NCI-H146 treated with DMSO at 0.1 percent for 48 hours (cell line): ENCODE results near the gene AKAP9.
"Not testable (repeated sequence)": the region's sequence is repeated elsewhere in the genome, so short reads cannot be mapped to it uniquely, and the experiment has no call there.

Experiments used
- DNase-seq: peaks from one replicate; lab custom pipeline; 2025; ENCODE audit not compliant: unreplicated experiment; lab: John Stamatoyannopoulos, UW

Gene AKAP9

GRCh38 chr7:91945476-91945875 lies 4.8 kb downstream of the AKAP9 start:
- DNase-seq, result no peak

GRCh38 chr7:91946549-91946948 lies 5.9 kb downstream of the AKAP9 start:
- no peak for DNase-seq

GRCh38 chr7:91947948-91948347 lies 7.3 kb downstream of the AKAP9 start:
- DNase-seq, result no peak

GRCh38 chr7:91949221-91950009 lies 8.8 kb downstream of the AKAP9 start:
- no peak for DNase-seq

GRCh38 chr7:91953618-91954017 lies 13.0 kb downstream of the AKAP9 start:
- DNase-seq, result no peak

- DNase-seq, result not testable (repeated sequence)
These were observed 15.8 kb downstream of the AKAP9 start for GRCh38 chr7:91956464-91956863.

GRCh38 chr7:91957232-91957631 lies 16.6 kb downstream of the AKAP9 start:
- DNase-seq, result no peak

GRCh38 chr7:91957823-91958222 lies 17.2 kb downstream of the AKAP9 start:
- no peak for DNase-seq

GRCh38 chr7:91959023-91959422 lies 18.4 kb downstream of the AKAP9 start:
- no peak for DNase-seq

GRCh38 chr7:91961816-91962215 lies 21.2 kb downstream of the AKAP9 start:
- DNase-seq, result no peak

- DNase-seq, result no peak
These were observed 21.8 kb downstream of the AKAP9 start for GRCh38 chr7:91962419-91962818.

GRCh38 chr7:91967513-91967912 lies 26.9 kb downstream of the AKAP9 start:
- DNase-seq, result not testable (repeated sequence)

- no peak for DNase-seq
These were observed 33.0 kb downstream of the AKAP9 start for GRCh38 chr7:91973639-91974038.

GRCh38 chr7:91974066-91974465 lies 33.4 kb downstream of the AKAP9 start:
- DNase-seq, result no peak

- DNase-seq, result no peak
These were observed 36.1 kb downstream of the AKAP9 start for GRCh38 chr7:91976743-91977142.

GRCh38 chr7:91979590-91979989 lies 38.9 kb downstream of the AKAP9 start:
- DNase-seq, result no peak

GRCh38 chr7:91982352-91982751 lies 41.7 kb downstream of the AKAP9 start:
- not testable (repeated sequence) for DNase-seq

- no peak for DNase-seq
These were observed 47.6 kb downstream of the AKAP9 start for GRCh38 chr7:91988213-91988612.

GRCh38 chr7:91993976-91994375 lies 53.3 kb downstream of the AKAP9 start:
- no peak for DNase-seq

- no peak for DNase-seq
These were observed 54.9 kb downstream of the AKAP9 start for GRCh38 chr7:91995391-91996105.

GRCh38 chr7:91999631-92000565 lies 59.2 kb downstream of the AKAP9 start:
- DNase-seq, result no peak
